HepG2 (cell line): ENCODE measurements around the gene RAD51D. TPM values are rescaled to one million over a fixed set of nuclear protein-coding genes. Genes with fewer than 3 reads are reported as not detected.

ENCODE experiments used
- AHR ChIP-seq: IDR thresholded peaks from 2 replicates; pipeline ENCODE4 v1.6.1; 2018; ENCODE audit warnings: missing genetic modification reagents, missing compliant biosample characterization
- CHD2 ChIP-seq: IDR thresholded peaks from 2 replicates; pipeline ENCODE4 v1.6.1; 2011; ENCODE audit warnings: low read depth, low read length, improper control_type of control experiment
- NR2C2 ChIP-seq: sonication (generic); formaldehyde crosslinking; IDR thresholded peaks from 2 replicates; pipeline ENCODE4 v1.4.0; 2020; ENCODE audit warnings: missing genetic modification reagents, mild to moderate bottlenecking, moderate library complexity, borderline replicate concordance
- PATZ1 ChIP-seq: sonication (generic); formaldehyde crosslinking; IDR thresholded peaks from 2 replicates; pipeline ENCODE4 v1.4.0; 2020; ENCODE audit warnings: missing genetic modification reagents
- PAWR ChIP-seq: sonication (generic); formaldehyde crosslinking; IDR thresholded peaks from 2 replicates; pipeline ENCODE4 v1.4.0; 2020; ENCODE audit warnings: missing genetic modification reagents, mild to moderate bottlenecking, borderline replicate concordance
- SP5 ChIP-seq: IDR thresholded peaks from 2 replicates; pipeline ENCODE4 v1.6.1; 2016; ENCODE audit warnings: low read depth, borderline replicate concordance
- SRSF9 ChIP-seq: fragments of 200-400 bp; formaldehyde crosslinking; IDR thresholded peaks from 2 replicates; pipeline ENCODE4 v1.6.1; 2018; ENCODE audit warnings: borderline replicate concordance, mild to moderate bottlenecking, low read depth, low read length; ENCODE audit not compliant: insufficient read depth, poor library complexity, severe bottlenecking
- TRIM22 ChIP-seq: fragments of 450-650 bp; IDR thresholded peaks from 2 replicates; pipeline ENCODE4 v1.6.1; 2017
- ZKSCAN1 ChIP-seq: fragments of 150-350 bp; IDR thresholded peaks from 2 replicates; pipeline ENCODE4 v1.6.1; 2014; ENCODE audit warnings: low read length
- ZNF280D ChIP-seq: sonication (generic); formaldehyde crosslinking; IDR thresholded peaks from 2 replicates; pipeline ENCODE4 v1.5.1; 2020; ENCODE audit warnings: mild to moderate bottlenecking, missing genetic modification reagents
- ZNF333 ChIP-seq: sonication (generic); formaldehyde crosslinking; IDR thresholded peaks from 2 replicates; pipeline ENCODE4 v1.4.0; 2020; ENCODE audit warnings: mild to moderate bottlenecking, missing genetic modification reagents, borderline replicate concordance
- ZNF770 ChIP-seq: sonication (generic); formaldehyde crosslinking; IDR thresholded peaks from 2 replicates; pipeline ENCODE4 v1.5.0; 2020; ENCODE audit warnings: mild to moderate bottlenecking, missing genetic modification reagents
- polyA plus RNA-seq, 8 experiments: library from polyadenylated mRNA; depleted of rRNA in 3 of 8; stranded (reverse) in 7 of 8; unstranded in 1 of 8; fragments of >200 nt; fragmentation: Illumina TruSeq in 4 of 8; extraction: Trizol in 4 of 8; gene quantifications; 2 replicates each; pipeline versions ENCODE4 v1.2.1 to v1.2.3, GENCODE V29; 2011 to 2016; ENCODE audit warnings: low read depth in 4 of 8, missing spikeins in 1 of 8, mixed read lengths in 1 of 8; ENCODE audit not compliant: insufficient read depth in 1 of 8
- total RNA-seq, 5 experiments: library from RNA; depleted of rRNA; stranded (reverse); fragments of >200 nt; fragmentation: Illumina TruSeq; extraction: Trizol; gene quantifications; 2 replicates each; pipeline ENCODE4 v1.2.3, GENCODE V29; 2016; ENCODE audit warnings: low read depth in 1 of 5
- TF ChIP-seq, protein P1 (sequence below): sonication (generic); formaldehyde crosslinking; conservative IDR thresholded peaks from 2 replicates; pipeline ENCODE4 v1.4.0; 2020; ENCODE audit warnings: mild to moderate bottlenecking, missing genetic modification reagents, moderate library complexity
- TF ChIP-seq, protein P2 (sequence below): sonication (generic); formaldehyde crosslinking; IDR thresholded peaks from 2 replicates; pipeline ENCODE4 v1.8.0; 2022; ENCODE audit warnings: mild to moderate bottlenecking, missing genetic modification reagents, moderate library complexity
- TF ChIP-seq, protein P3 (sequence below): sonication (generic); formaldehyde crosslinking; IDR thresholded peaks from 2 replicates; pipeline ENCODE4 v1.4.0; 2020; ENCODE audit warnings: missing genetic modification reagents

Gene RAD51D
- total and polyA plus RNA-seq, 2 of the 13 experiments (the other 11 are each of a cell fraction or from before 2014, with no cell fraction given) = 6.7 to 13.1 TPM

GRCh38 chr17:35050170-35050569 is 69.5 kb downstream of the RAD51D start (continued):
- TF ChIP-seq, protein P1, sequence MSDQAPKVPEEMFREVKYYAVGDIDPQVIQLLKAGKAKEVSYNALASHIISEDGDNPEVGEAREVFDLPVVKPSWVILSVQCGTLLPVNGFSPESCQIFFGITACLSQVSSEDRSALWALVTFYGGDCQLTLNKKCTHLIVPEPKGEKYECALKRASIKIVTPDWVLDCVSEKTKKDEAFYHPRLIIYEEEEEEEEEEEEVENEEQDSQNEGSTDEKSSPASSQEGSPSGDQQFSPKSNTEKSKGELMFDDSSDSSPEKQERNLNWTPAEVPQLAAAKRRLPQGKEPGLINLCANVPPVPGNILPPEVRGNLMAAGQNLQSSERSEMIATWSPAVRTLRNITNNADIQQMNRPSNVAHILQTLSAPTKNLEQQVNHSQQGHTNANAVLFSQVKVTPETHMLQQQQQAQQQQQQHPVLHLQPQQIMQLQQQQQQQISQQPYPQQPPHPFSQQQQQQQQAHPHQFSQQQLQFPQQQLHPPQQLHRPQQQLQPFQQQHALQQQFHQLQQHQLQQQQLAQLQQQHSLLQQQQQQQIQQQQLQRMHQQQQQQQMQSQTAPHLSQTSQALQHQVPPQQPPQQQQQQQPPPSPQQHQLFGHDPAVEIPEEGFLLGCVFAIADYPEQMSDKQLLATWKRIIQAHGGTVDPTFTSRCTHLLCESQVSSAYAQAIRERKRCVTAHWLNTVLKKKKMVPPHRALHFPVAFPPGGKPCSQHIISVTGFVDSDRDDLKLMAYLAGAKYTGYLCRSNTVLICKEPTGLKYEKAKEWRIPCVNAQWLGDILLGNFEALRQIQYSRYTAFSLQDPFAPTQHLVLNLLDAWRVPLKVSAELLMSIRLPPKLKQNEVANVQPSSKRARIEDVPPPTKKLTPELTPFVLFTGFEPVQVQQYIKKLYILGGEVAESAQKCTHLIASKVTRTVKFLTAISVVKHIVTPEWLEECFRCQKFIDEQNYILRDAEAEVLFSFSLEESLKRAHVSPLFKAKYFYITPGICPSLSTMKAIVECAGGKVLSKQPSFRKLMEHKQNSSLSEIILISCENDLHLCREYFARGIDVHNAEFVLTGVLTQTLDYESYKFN = no peak
- TF ChIP-seq ZNF770 (CRISPR knock-in tag) (no peak), SP5 (CRISPR knock-in tag) (no peak), AHR (no peak), SRSF9 (no peak), TRIM22 (no peak), PAWR (CRISPR knock-in tag) (no peak), PATZ1 (CRISPR knock-in tag) (no peak), ZKSCAN1 (no peak), ZNF280D (CRISPR knock-in tag) (0 out of 2 replicates have a peak, but pooled peaks have one; percentile 2), NR2C2 (no peak), CHD2 (no peak), ZNF333 (CRISPR knock-in tag) (no peak)
- TF ChIP-seq, protein P2, sequence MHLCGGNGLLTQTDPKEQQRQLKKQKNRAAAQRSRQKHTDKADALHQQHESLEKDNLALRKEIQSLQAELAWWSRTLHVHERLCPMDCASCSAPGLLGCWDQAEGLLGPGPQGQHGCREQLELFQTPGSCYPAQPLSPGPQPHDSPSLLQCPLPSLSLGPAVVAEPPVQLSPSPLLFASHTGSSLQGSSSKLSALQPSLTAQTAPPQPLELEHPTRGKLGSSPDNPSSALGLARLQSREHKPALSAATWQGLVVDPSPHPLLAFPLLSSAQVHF (CRISPR knock-in tag) = no peak
- TF ChIP-seq, protein P3, sequence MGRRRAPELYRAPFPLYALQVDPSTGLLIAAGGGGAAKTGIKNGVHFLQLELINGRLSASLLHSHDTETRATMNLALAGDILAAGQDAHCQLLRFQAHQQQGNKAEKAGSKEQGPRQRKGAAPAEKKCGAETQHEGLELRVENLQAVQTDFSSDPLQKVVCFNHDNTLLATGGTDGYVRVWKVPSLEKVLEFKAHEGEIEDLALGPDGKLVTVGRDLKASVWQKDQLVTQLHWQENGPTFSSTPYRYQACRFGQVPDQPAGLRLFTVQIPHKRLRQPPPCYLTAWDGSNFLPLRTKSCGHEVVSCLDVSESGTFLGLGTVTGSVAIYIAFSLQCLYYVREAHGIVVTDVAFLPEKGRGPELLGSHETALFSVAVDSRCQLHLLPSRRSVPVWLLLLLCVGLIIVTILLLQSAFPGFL (CRISPR knock-in tag) = no peak
